COLO668 (cell line): ENCODE data around the gene MEX3A.
A peak's percentile ranks its signal among the peaks of the same experiment; 100 is the strongest.
"Not testable (repeated sequence)": the region's sequence is repeated elsewhere in the genome, so short reads cannot be mapped to it uniquely, and the experiment has no call there.

Experiments used
- DNase-seq: peaks from one replicate; lab custom pipeline; 2025; ENCODE audit not compliant: unreplicated experiment; lab: John Stamatoyannopoulos, UW

The MEX3A gene, protein sequence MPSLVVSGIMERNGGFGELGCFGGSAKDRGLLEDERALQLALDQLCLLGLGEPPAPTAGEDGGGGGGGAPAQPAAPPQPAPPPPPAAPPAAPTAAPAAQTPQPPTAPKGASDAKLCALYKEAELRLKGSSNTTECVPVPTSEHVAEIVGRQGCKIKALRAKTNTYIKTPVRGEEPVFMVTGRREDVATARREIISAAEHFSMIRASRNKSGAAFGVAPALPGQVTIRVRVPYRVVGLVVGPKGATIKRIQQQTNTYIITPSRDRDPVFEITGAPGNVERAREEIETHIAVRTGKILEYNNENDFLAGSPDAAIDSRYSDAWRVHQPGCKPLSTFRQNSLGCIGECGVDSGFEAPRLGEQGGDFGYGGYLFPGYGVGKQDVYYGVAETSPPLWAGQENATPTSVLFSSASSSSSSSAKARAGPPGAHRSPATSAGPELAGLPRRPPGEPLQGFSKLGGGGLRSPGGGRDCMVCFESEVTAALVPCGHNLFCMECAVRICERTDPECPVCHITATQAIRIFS

DNA sequence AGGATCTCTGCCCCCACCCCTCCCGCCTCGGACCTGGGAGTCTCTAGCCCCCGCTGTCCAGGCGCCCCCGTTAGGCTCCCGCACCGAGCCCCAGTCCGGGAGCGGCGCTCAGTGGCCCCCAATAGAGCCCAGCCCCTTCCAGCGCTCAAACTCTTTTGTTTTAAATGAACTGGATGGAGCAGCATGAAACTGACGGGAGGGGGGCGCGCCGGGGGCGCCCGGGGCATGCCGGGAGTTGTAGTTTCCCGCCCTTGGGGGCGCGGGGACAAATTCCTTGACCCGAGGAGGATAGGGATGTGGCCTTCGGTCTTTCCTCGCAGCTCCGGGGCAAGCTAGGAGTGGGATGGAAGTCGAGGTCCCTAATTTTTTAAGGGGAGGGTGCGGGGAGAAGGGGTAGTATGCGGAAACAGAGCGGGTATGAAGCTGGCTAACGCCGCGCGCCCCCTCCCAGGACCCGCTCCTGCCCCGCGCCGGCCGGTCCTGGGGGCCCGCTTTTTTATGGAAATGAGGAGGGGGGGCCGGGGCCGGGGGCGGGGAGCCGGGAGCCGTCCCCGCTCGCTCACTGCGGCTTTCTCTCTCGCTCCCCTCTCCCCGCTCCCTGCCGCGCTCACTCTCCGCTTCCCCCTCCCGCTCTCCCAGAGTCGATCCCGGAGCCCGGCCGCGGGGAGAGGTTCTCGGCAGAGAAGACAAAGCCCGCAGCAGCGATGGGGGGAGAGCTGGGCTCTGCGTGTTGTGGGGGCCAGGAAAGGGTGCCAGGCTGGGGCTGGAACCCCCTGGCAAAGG lies at the start of gene MEX3A:
MEX3A (minus strand) TSS at position 157 of the 783 bp plus-strand sequence. CDS start 467 bp downstream, outside the sequence.
- peak; percentile 80 for DNase-seq

DNA sequence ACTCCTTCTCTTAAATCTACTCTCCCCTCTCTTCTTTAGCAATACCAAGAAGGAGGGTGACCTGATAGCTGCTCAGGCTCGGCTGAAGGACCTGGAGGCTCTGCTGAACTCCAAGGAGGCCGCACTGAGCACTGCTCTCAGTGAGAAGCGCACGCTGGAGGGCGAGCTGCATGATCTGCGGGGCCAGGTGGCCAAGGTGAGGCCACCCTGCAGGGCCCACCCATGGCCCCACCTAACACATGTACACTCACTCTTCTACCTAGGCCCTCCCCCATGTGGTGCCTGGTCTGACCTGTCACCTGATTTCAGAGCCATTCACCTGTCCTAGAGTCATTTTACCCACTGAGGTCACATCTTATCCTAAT lies 48.3 kb upstream of the MEX3A start:
- no peak for DNase-seq

DNA sequence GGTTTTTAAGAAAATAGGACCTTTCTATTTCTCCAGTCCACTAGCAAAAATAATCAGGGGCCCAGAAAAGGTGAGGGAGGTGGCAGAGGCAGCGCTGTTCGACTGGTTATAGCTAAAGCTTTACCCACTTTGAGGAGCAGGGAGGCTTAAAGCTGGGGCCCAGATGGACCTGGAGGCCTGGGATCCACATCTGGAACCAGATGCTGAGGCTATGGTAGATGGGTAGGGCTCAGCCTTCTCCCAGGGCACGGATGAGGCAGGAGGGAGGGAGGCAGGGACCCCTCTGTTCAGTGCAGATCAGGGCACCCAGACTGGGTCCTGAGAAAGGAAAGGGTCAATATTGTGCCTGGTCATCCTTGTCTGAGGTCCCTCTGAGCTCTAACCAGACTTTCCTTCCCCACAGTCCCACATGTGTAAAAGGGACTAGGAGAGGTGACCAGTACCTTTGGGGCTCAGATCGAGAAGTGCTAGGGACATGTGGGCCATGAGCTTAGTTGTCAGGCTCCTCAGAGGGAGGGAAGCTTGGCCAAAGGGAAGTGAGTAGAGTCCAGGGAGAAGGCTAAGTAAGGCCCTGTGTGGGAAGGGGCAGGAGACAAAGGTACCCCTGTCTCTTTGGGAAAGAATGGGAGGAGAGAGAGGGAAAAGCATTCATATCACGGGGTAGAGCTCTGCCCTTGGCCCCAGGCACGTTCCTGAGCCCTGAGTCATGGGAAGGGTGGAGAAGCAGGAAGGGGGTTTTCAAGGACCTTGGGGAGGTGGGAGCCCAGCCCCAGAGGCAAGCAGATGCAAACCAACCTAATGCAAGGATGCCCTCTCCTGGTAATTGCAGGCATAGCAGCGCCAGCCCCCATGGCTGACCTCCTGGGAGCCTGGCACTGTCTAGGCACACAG lies 47.7 kb upstream of the MEX3A start:
- peak; percentile 83 for DNase-seq

DNA sequence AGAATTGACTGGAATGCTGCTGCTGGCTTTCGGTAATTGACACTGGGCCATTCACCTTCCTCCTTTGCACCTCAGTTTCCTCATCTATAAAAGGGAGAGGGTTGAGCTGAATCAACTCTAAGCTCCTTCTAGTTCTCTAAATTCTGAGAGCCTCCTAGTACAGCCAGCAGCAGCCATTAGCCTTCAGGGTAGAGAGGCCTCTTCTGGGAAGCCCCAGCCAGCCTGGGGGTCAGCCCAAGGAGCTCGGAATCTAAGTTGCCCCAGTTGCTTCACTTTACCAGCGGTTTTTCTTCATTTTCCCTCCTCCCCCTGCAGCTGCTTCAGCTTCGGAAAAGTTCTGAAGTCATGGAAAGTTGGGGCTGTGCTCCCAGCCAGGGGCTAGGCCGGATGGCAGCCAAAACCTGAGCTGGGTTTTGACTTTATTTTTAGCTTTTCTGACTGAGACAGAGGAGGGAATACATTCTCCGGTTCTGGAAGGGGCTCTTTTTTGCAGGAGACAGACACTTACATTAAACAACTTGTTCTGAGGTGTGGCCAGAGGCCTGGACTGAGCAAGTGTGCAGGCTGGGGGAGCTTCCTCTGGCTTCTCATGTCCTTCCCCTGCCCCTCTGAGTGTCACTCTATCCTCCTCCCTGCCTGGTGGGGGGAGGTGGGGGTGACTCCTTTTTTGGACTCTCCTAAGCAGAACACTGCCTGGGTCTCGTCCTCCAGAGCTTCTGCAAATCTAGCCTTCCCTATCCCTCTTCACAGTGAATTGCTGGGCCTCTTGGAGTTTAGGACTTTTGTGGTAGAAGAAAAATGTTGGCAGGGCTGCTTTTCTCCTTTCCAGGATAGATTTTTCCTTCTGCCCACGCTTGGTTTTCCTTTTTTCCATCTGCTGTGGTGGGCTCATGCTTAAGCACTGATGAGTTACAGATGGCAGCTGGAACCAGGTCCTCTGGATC lies 46.7 kb upstream of the MEX3A start:
- no peak for DNase-seq

DNA sequence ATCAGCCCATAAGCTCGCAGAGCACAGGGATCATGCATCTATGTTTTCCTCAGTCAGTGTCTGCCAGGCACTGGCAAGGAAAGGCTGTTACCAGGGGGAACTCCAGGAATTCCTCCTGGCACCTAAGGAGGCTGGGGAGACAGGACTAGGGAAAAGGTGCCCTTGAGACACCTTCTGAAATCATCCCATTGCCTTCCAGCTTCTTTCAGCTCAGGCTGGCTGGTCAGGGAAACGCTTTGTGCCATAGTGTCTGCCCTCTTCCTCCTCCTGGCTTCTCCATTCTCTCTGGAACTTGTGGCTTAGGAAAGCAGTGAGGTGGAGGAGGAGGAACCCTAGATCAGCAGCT lies 46.0 kb upstream of the MEX3A start:
- DNase-seq: no peak

DNA sequence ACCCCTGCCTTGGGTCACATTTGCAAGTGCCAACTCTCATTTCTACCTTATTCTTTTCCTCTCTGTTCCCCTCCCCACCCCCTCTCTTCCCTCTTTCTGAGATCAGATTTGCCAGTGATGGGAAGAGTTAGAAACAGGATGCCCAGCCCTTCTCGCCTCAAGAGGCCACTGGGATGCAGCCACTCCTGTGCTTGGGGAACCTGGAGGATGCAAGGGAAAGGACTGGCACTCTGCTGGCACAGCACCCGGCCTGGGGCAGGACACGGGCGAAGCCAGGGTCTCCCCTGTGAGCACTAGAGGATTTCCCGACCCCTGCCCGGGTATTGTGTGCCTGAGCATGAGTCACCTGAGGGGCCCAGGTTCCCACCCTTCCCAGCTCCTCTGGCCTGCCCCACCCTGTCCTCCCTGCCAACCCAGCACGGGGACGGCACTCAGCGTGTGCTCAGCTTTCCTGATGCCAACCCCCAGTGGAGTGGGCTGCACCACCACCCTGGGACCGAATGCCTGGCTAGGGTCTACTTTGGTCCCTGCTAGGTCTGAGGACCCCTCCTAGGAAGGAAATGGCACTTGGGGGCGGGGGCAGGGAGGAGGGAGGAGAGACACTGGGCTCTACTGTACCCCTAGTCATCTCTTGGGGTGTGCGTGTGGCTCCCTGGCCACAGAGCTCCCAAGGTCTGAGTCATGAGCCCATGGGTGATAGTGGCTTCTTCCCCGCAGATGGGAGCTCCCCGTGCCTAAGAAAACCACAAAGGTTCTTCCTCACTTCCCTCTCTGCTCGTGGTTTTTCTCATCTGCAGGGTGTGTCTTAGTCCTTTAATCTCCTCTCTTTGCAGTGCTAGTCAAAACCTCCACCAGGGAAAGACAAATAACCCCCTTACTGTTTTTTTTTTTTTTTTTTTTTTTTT lies 44.6 kb upstream of the MEX3A start:
- DNase-seq: peak; percentile 49

DNA sequence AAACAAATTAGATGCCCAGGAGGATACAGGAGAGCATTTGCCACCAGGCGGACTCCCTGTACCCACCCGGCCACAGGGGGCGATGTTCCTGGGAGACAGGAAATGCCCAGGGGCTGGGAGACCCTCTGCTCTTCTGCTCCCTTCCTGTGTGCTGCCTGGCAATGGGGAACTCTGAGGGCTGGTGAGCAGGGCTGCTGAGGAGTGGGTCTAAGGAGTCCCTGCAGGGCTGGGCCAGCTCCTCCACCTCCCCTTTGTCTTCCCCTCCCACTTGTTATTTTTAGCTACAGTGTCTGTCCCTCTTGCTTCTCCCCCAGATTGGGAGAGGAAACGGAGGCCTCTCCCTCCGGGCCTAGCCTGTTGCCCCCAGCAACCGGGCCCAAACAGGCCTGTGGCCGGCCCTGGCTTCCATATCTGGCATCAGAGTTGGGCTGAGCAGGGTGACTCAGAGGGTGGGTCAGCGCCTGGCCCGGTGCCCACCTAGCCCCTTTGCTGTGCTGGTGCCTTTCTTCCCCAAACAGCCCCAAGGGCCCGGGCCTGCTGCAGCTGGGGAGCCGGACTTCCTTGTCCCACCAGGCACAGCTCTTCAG lies 43.9 kb upstream of the MEX3A start:
- peak; percentile 86 for DNase-seq

DNA sequence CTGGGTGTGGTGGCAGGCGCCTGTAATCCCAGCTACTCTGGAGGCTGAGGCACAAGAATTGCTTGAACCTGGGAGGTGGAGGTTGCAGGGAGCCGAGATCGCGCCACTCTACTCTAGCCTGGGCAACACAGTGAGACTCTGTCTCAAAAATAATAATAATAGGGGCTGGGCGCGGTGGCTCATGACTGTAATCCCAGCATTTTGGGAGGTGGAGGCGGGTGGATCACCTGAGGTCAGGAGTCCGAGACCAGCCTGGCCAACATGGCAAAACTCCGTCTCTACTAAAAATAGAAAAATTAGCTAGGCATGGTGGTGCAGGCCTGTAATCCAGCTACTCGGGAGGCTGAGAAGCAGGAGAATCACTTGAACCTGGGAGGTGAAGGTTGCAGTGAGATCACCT lies 43.3 kb upstream of the MEX3A start:
- DNase-seq: not testable (repeated sequence)

DNA sequence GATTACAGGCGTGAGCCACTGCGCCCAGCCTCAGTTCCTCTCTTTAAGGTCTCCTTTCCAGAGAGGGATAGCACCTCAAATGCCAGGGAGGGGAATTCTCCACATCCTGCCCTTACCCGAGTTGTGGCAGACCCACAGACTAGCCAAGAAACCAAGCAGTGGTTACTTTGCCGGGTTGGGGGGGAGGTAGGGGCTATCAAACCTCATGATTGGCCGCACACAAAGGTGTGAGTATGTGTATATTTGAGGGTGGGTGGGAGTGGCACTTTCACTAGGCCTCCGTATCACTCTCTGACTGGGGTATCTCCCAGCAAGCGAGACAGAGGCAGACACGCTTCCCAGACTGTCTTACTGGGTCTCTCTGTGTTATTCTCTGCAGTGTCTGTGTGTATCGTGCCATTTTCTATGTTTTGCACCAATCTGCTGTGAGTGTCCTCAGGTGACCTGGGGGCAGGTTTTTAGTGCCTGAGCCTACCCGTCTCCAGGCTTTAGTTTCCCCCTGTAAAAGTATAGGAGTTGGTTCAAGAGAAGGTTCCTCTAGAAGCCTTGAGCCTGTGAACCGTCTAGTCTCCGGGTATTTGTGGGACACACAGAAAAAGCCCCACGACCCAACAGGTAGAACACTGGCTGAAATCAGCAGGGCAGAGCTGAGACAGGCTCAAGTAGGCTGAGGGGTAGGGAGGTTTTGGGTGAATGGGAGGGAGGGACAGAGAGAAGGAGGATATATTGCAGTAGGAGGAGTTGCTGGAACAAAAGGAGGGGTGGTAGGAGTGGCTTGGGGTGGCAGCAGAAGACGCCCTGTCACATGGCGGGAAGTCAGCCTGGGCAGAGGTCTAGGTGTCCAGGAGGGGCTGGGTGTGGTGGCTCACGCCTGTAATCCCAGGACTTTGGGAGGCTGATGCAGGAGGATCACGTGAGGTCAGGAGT lies 42.6 kb upstream of the MEX3A start:
- DNase-seq: no peak

DNA sequence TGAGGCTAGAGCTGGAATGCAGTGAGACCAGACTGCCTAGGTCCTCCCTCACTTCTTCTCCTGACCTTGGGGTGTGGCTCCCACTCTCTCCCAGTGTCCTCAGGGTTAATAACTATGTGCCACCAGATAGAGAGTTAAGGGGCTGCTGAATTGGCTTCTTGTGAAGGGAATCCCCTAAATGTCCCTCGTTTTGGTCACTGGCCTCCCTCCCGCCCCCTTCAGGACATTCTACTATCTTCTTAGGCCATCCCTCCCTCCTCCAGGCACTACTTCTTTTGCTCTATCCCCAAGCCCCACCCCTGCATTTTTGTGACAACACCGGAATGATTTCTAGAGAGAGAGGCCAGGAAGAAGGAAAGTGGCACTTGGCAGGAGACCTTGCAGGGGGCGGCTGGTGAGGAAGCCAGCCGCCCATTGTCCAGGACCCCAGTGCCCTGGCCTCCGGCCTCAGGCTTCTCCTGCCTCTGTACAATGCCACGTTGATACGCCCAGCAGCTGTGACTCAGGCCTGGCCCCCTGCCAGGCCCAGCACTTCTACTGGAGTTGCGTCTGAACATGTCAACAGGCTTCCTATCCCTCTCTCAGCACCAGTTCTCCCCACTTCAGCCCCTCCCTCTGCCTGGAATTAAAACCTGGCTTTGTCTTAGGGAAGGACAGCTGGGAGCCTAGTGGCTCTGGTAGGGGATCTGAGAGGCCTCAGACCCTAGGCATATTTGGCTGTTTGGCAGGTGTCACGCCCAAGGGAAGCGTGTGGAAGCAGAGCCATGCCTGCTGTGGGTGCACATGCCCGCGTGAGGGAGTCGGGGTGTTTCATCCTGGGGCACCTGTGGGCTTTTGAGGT lies 41.3 kb upstream of the MEX3A start:
- DNase-seq: peak; percentile 99

DNA sequence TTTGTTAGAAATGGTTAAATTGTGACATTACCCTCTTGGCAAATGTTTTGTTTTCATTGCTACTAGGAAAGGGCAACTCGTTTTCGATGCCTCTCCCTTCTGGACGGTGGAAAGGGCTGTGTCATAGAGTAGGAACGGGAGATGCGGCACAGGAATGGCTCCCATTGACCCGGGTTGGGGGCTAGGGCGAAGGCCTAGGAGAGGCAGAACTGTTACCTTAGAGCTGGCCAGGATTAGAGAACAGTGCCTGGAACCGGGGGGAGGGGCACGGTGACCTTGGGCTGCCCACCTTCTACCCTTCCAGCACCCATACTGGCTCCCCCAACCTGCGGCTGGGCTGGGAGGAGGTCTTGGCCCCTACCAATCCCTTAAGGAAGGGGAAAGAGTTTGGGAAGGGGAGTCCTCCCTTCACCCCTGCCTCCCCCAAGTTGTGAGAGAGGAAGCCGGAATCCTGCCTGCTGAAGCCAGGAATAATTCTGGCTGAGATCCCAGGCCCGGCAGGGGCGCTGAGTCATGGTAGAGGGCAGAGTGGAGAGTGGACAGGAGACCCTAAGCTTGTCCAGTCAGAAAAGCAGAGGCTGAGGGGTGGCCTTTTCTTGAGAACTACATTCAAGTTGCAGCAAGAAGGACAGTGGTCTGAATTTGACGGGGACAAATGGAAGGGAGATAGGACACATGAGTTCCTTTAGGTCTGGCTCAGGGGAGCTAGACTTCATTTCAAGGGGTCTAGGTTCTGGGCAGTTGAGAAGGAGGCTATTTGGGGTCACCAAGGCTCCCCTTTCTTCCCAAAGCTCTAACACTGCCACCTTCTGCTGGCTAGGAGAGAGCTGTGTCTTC lies 40.5 kb upstream of the MEX3A start:
- DNase-seq: peak; percentile 60

DNA sequence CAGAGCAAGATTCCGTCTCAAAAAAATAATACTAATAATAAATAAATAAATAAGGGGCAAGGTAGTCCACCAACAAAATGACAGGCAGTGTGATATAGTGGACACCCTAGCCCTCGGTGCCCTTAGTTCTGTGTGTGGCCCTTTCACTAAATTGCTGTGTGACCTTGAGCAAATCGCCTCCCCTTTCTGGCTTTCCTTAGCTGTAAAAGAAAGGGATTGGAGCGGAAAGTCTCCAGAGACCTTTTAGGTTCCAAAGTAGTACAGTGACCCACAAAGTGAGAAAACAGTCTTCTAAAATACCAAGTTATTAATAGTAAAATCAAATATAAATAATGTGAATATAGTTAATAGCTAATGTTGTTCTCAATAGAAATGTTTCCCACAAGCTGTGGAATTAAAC lies 39.8 kb upstream of the MEX3A start:
- DNase-seq: no peak

DNA sequence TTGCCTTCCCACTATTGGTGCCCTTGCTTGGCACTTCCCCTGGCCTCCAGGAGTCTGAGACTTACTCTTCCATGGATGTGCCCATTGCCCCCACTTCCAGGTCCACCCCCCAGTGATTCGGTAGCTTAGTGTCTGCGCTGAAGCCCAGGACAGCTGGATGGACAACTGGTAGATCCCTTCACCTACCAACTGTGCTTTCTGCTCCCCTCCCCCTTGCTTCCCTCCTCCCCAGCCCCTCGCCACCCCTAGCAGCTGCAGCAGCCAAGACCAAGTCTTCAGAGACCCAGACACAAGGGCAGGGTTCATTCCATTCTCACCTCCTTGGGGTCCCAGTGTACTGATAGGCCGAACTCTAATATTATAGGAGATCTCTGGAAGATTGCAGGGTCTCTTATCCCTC lies 39.2 kb upstream of the MEX3A start:
- no peak for DNase-seq

DNA sequence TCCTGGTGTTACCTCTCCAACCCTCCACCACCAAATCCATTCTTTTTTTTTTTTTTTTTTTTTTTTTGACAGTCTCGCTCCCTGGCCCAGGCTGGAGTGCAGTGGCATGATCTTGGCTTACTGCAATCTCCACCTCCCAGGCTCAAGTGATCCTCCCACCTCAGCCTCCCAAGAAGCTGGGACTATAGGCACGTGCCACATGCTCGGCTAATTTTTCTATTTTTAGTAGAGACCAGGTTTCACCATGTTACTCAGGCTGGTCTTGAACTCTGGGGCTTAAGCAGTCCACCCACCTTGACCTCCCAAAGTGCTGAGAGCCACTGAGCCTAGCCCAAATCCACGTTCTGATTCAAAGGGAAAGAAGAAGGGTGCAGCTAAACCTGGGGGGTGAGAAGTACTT lies 38.7 kb upstream of the MEX3A start:
- not testable (repeated sequence) for DNase-seq

DNA sequence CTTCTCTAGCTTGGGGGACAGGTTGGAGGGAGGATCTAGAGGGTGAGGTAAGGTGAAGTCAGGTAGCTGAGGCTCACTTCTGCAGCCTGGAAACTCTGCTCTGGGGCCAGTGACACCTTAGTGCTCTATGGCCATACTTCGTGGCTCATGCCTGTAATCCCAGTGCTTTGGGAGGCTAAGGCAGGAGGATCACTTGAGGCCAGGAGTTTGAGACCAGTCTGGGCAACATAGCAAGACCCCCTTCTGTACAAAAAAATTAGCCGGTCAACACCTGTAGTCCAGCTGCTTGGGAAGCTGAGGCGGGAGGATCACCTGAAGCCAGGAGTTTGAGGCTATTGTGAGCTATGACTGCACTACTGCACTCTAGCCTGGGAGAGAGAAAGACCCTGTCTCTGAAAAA lies 38.1 kb upstream of the MEX3A start:
- DNase-seq: no peak
